ENCODE results near the gene ROBO1. TPM values are rescaled to one million over a fixed set of nuclear protein-coding genes. Genes with fewer than 3 reads are reported as not detected.

ROBO1 gene
- total and polyA plus RNA-seq, 12 donors: 6.4 to 144 (median 43.9) TPM

DNA sequence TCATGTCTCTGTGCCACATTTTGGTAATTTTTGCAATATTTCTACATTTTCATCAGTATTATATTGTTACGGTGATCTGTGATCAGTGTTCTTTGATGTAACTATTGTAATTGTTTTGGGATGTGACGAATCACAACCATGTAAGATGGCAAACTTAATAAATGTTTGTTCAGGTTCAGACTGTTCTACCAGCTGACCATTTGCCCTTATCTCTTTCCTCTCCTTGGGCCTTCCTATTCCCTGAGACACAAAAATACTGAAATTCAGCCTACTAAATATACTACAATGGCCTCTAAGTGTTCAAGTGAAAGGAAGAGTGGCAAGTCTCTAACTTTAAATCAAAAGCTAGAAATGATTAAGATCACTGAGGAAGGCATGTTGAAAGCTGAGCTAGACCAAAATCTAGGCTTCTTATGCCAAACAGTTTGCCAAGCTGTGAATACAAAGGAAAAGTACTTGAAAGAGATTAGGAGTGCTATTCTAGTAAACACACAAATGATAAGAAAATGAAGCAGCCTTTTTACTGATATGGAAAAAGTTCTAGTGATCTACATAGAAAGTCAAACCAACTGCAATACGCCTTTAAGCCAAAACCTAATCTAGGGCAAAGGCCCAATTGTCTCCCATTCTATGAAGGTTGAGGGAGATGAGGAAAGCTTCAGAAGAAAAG is 952.8 kb downstream of the ROBO1 start:
- TF ChIP-seq POLR2A (IDR thresholded peaks at IDR 0.05): no peak
- TF ChIP-seq, protein P1, sequence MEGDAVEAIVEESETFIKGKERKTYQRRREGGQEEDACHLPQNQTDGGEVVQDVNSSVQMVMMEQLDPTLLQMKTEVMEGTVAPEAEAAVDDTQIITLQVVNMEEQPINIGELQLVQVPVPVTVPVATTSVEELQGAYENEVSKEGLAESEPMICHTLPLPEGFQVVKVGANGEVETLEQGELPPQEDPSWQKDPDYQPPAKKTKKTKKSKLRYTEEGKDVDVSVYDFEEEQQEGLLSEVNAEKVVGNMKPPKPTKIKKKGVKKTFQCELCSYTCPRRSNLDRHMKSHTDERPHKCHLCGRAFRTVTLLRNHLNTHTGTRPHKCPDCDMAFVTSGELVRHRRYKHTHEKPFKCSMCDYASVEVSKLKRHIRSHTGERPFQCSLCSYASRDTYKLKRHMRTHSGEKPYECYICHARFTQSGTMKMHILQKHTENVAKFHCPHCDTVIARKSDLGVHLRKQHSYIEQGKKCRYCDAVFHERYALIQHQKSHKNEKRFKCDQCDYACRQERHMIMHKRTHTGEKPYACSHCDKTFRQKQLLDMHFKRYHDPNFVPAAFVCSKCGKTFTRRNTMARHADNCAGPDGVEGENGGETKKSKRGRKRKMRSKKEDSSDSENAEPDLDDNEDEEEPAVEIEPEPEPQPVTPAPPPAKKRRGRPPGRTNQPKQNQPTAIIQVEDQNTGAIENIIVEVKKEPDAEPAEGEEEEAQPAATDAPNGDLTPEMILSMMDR (IDR thresholded peaks at IDR 0.05): no peak
- H3K4me3 ChIP-seq: no peak overlapping the region
- no peaks in the 10 kb centered on the region for H3K27me3 ChIP-seq
- H3K36me3 ChIP-seq (replicated peaks in 1 of 2): no peaks in the 10 kb centered on the region
- H3K9me3 ChIP-seq (replicated peaks in 1 of 3): no peaks in the 10 kb centered on the region
- intact Hi-C loops (cut with DNase I): no loop called here
- 88 to 91% (median 89%) methylated on average over 3 of the region's 3 CpGs for WGBS, 4 donors
- DNase-seq: no peak
- H3K27ac ChIP-seq: no peak overlapping the region
- H3K4me1 ChIP-seq (replicated peaks in 1 of 2): peaks cover 0 to 9% of the 10 kb centered on the region in 2 donors

DNA sequence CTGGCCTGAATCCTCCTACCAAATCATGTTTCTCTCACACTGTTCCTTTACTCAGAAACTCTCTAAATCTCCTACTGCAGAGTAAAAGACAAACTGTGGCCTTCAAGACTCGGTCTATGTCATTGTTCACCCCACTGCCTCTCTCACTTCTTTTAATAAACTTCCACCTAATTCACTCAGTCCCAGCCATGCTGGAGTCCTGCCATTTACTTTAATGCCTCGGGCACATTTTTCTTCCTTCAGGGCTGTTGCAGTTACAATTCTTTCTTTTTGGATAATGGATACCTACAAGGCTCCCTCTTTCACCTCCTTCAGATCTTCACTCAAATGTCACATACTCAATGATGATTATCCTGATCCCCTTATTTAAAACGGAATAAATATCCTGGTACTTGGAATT is 955.6 kb downstream of the ROBO1 start:
- Histone ChIP-seq H3K27ac (no peak overlapping the region), H3K4me3 (no peak overlapping the region), H3K9me3 (replicated peaks in 1 of 3) (no peaks in the 10 kb centered on the region), H3K4me1 (replicated peaks in 1 of 2) (peaks cover 0 to 8% of the 10 kb centered on the region in 2 donors), H3K36me3 (replicated peaks in 1 of 2) (no peaks in the 10 kb centered on the region), H3K27me3 (no peaks in the 10 kb centered on the region)
- intact Hi-C loops (cut with DNase I): no loop called here
- 83 to 89% (median 86%) methylated on average over 3 of the region's 3 CpGs for WGBS, 4 donors
- TF ChIP-seq, protein P1 (IDR thresholded peaks at IDR 0.05): no peak
- TF ChIP-seq POLR2A (IDR thresholded peaks at IDR 0.05): no peak
- no peak for DNase-seq

DNA sequence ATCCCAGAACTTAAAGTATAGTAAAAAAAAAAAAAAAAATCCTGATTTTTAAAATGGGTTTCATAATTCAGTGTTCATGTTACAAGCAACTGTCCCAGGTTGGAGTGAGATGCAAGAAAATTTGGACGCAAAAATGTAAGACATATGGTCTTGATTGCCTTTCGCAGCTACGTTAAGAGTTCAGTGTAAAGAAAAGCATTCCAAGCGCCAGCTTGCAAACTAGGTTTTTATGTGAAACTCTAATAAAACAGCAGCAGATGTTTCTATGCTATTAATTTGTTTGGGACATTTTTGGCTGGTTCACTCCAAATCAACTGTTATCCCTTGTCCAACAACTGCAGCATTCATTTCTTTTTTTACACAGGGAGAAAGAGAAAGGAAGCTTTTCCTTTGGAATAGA is 957.8 kb downstream of the ROBO1 start:
- intact Hi-C loops (cut with DNase I): no loop called here
- H3K36me3 ChIP-seq (replicated peaks in 1 of 2): no peaks in the 10 kb centered on the region
- H3K27me3 ChIP-seq: no peaks in the 10 kb centered on the region
- H3K4me1 ChIP-seq (replicated peaks in 1 of 2): peaks cover 0 to 4% of the 10 kb centered on the region in 2 donors
- no peak overlapping the region for H3K4me3 ChIP-seq
- no peak for DNase-seq
- no peak overlapping the region for H3K27ac ChIP-seq
- no peak for TF ChIP-seq POLR2A (IDR thresholded peaks at IDR 0.05)
- TF ChIP-seq, protein P1 (IDR thresholded peaks at IDR 0.05): no peak
- H3K9me3 ChIP-seq (replicated peaks in 1 of 3): no peaks in the 10 kb centered on the region
- WGBS, 4 donors: 82 to 85% (median 83%) methylated on average over 4 of the region's 4 CpGs

DNA sequence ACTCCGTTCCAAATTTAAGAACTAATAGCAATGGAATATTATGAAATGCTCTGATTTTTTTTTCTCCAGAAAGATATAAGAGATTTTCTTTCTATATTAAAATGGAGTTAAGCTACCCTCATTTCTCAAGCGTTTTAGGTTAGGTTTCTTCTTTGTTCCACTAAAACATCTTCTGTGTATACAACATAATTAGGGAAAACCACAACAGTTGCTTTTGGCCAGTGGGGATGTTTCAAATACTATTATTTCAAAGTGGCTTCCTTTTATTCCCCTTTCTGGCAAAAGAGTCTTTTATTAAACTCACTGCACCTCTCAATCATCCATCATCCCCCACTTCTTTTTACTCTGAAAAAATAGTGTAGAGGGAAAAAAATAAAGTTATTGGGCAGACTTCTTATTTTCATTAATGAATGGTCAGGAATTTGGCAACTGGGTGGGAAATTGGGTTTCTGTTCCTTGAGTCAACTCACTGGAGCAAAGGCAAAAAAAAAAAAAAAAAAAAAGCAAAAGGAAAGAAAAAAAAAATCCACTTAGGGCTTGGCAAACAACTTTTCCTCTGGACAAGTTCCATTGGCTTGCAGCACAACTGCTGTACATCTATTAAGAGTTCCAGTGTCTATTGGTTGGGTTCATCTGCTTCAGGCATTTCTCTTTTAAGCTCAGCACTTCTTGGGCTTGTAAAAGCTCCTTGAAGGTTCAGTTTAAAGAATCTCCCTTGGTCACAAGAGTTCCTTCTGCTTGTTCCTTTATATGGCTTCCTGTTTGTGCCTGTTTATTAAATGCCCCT is 963.4 kb downstream of the ROBO1 start:
- H3K9me3 ChIP-seq (replicated peaks in 1 of 3): no peaks in the 10 kb centered on the region
- H3K36me3 ChIP-seq (replicated peaks in 1 of 2): no peaks in the 10 kb centered on the region
- H3K4me3 ChIP-seq: no peak overlapping the region
- 36 to 44% (median 41%) methylated on average over 2 of the region's 2 CpGs for WGBS, 4 donors
- H3K27me3 ChIP-seq: no peaks in the 10 kb centered on the region
- DNase-seq: peak in 3 of 7 donors; percentile 12 to 24 (median 19)
- no peak overlapping the region for H3K27ac ChIP-seq
- intact Hi-C loops (cut with DNase I): no loop called here
- no peaks in the 10 kb centered on the region for H3K4me1 ChIP-seq (replicated peaks in 1 of 2)
- TF ChIP-seq, protein P1 (IDR thresholded peaks at IDR 0.05): no peak
- no peak for TF ChIP-seq POLR2A (IDR thresholded peaks at IDR 0.05)
